Measurements from ENCODE around the gene DYRK4.
"Not testable (repeated sequence)": the region's sequence is repeated elsewhere in the genome, so short reads cannot be mapped to it uniquely, and the experiment has no call there.

Gene DYRK4

GRCh38 chr12:4562034-4562657 is at the start of gene DYRK4:
TSS of gene DYRK4 (plus strand) at chr12:4562208. CDS start at chr12:4562246, 38 bp downstream.
- H3K27ac ChIP-seq, result no peak within 1 kb of the TSS
- TF ChIP-seq CTCF (conservative IDR thresholded peaks at IDR 0.05), result no peak

- TF ChIP-seq CTCF (conservative IDR thresholded peaks at IDR 0.05), result no peak
- H3K27ac ChIP-seq, result no peak overlapping the region
Observed at GRCh38 chr12:4518106-4518728, 43.8 kb upstream of the DYRK4 start.

- H3K27ac ChIP-seq, result not testable (repeated sequence)
Observed at GRCh38 chr12:4523443-4523842, 38.6 kb upstream of the DYRK4 start.

GRCh38 chr12:4526923-4527546 is 35.0 kb upstream of the DYRK4 start:
- no peak overlapping the region for H3K27ac ChIP-seq
- TF ChIP-seq CTCF (conservative IDR thresholded peaks at IDR 0.05), result peak; percentile 80

- TF ChIP-seq CTCF (conservative IDR thresholded peaks at IDR 0.05), result no peak
- H3K27ac ChIP-seq, result no peak overlapping the region
Observed at GRCh38 chr12:4530160-4530559, 31.8 kb upstream of the DYRK4 start.

GRCh38 chr12:4530982-4531586 is 30.9 kb upstream of the DYRK4 start:
- TF ChIP-seq CTCF (conservative IDR thresholded peaks at IDR 0.05), result no peak
- H3K27ac ChIP-seq, result no peak overlapping the region

- TF ChIP-seq CTCF (conservative IDR thresholded peaks at IDR 0.05), result no peak
- no peak overlapping the region for H3K27ac ChIP-seq
Observed at GRCh38 chr12:4535092-4535491, 26.9 kb upstream of the DYRK4 start.
